ENCODE data around the gene MON1B.
A peak's percentile ranks its signal among the peaks of the same experiment; 100 is the strongest.
"Not testable (repeated sequence)": the region's sequence is repeated elsewhere in the genome, so short reads cannot be mapped to it uniquely, and the experiment has no call there.

The MON1B gene

DNA sequence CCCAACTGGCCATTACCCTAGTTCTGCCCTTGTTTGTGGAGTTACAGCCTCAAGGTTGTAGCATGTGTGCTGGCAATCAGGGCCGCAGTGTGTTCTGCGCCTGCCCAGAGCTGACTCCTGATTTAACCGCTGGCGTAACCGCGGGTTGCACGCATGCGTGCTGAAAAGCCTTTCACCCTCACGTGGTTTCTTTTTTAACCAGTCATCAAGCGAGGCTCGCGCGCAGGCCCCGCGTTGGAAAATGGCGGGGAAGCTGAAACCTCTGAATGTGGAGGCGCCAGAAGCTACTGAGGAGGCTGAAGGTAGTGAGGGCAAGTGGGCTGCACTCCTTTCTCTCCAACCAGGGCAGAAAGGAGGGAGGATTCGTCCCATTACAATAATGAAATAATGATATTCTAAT is 8.2 kb downstream of the MON1B start, which contains the start of gene SYCE1L:
Gene SYCE1L, plus strand, starts transcription at position 198 of the 400 bp plus-strand sequence. Its CDS starts 44 bp downstream, at position 242.
- DNase-seq: no peak

GRCh38 chr16:77206533-77206932 is 15.5 kb downstream of the MON1B start:
- no peak for DNase-seq

GRCh38 chr16:77207030-77207429 is 16.0 kb downstream of the MON1B start:
- no peak for DNase-seq

GRCh38 chr16:77208382-77208781 is 17.4 kb downstream of the MON1B start:
- DNase-seq: no peak

DNA sequence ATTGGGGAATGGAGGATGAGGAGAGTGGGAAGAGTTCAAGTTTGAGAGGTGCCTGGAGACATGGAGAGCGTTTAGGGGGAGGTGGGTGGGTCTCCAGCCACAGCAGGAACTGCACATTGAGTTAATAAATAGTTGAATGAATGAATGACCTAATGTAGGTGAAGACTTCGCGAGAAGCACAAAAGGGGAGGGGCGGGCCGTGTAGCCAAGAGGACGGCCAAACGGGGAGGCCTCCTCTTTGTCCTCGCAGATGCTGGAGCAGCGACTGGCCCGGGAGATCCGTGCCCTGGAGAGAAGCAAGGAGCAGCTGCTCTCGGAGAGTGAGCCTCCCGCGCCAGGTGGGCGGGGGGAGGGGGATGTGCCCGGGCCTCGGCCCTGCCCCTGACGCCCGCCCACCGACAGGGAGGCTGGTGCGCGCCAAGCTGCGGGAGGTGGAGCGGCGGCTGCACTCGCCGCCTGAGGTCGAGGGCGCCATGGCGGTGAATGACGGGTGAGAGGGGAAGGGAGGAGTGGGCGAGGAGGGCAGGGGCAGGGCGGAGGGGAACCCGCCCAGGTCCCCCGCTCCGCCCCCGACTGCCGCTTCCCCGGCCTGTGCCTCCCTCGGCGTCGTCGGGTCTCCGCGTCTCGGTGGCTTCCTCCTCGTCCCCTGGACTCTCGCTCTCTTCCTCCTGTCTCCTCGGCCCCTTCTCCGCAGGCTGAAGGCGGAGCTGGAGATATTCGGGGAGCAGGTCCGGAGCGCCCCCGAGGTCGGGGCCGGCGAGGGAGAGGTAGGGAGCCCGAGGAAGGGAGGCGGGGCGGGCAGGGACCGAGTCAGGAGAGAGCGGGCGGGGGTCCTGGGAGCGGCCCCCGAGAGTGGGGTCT is 21.1 kb downstream of the MON1B start:
- DNase-seq: peak; percentile 35 to 66

GRCh38 chr16:77212741-77213541 is 22.0 kb downstream of the MON1B start:
- peak; percentile 66 to 74 for DNase-seq

DNA sequence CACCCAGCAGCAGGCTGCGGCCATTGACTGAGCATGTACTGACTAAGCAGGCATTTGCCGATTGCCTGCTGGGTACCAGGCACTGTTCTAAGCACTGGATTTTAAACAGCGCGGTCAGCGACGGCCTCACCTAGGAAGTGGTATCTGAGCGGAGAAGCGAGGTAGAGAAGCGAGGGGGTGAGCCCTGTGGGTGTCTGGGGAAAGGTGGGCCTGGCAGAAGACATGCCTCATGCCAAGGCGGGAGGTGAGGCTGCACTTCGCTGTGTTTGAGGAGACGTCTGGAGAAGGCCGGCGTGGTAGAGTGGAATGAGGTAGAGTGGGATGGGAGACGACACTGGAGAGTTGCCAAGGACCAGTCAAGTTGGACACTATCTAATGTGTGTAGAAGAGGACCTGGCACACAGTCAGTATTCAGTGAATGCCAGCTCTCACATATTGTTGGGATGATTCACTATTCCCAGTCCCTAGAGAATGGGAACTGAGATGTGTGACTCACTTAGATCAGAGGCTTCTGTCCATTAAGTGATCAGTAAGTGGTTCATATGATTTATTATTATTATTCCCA is 22.6 kb downstream of the MON1B start:
- DNase-seq: no peak

DNA sequence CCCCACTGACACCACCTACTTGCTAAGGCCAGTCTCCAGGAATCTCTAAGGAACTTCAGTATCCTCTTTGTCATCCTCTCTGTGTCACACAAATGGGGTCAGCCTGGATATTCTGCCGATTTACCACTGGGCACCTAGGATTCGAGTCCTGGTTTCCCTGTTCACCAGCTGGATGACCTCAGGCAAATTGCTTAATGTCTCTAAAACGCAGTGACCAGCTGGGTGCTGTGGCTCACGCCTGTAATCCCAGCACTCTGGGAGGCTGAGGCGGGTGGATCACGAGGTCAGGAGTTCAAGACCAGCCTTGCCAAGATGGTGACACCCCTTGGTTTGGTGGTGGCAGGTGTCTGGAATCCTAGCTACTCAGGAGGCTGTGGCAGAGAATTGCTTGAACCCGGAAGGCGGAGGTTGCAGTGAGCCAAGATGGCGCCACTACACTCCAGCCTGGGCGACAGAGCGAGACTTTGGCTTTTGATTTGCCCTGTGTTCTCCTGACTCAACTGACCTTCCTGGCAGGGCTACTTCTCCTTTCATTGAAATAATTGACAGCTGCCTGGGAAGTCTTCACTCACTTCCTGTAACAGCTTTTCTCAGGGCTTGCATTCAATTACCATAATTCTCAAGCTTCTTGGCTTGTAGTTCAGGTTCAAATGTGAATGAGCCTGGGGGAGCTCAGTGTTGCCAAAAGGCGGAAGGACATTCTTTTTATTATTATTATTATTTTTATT is 23.6 kb downstream of the MON1B start:
- DNase-seq: no peak

DNA sequence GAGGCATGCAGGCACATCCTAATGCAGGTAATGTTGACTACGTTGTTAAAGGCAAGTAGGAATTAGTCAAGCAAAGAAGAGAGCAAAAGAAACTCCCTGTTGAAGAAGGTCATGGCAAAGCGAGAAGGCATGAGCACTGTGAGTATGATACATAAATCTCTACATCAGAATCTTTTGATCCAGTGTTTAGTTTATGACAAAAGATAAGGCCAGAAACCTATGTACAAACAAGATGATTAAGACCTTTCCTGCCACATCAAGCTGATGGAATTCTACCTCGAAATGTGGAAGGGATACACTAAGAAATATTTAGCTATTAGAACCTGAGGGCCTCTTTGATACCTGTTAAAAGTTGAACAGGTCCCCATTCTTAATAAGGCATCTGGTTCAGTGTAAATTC is 28.4 kb downstream of the MON1B start:
- no peak for DNase-seq

DNA sequence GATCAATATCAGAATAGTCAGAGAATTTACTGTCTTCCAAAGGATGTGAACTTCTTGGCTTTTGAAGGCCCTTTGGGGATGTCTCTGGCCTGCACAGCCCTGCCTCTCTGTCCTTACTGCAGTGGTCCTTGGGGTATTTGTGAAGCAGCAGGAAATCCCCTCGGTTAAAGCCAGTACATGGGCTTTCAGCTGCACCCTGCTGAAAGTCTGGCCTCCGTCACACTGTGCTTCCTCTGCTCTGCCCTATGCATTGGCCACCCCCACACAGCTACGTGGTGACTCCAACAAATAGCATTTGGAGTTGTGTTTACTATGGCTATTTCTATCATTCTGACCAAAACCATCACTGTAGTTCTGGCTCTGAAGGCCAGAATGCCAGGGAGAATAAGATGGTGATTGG is 29.4 kb downstream of the MON1B start:
- DNase-seq: no peak

DNA sequence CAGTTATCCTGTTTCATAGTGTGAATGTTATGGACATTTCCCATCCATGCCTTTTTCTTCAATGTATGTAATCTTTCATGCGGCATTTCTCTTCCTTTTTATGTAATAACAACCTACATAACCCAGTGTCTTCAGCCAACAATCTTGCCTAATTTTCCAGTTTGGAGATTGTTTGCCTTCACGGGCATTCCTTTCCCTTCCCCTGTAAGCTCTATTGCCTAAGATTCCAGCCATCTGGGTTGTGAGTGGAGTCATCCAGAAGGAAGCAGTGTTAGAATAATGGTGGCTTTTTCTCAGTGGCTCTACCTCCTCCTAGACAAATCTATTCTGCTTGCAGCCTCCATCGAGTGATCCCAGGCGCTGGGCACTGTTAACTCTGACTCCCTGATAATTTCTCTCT is 30.5 kb downstream of the MON1B start:
- DNase-seq: no peak

GRCh38 chr16:77223184-77223583 is 32.2 kb downstream of the MON1B start:
- DNase-seq: peak; percentile 23 to 36

DNA sequence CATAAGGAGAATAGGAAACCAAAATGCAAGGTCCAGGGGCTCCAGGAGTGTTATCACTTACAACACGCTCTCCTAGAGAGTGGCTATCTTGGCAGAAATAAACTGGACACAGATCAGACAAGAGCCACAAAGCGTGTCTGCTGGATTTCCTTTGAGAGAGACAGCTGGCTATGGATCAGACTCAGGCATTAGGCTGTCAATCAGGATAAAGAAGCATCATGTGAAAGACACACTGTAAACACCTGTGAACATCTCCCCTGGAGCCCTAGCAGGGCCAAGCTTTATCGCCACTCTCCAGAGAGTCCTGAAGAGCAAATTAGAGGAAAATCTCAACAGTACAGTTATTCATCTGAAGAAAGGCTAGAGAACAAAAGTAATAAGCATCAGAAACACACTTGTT is 34.2 kb downstream of the MON1B start:
- DNase-seq: no peak

DNA sequence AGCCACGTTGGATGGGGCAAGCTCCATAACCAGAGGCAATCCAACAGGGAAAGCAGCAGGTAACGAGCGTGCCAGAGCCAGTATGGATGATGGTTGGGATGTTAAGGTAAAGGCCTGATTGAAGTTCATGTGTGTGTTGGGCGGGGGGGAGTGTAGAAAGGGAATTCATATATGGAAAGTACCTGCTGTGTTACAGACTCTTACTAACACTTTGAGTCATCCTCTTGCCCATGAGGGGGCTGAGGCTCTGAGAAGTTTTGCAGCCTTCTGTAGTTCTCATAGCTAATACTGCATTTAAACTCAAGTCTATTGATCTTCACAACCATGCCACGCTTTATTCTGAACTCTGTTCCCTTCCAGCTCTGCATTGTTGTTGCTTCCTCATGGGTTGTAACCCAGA is 36.8 kb downstream of the MON1B start:
- no peak for DNase-seq

- DNase-seq: no peak
These were observed 40.1 kb downstream of the MON1B start for GRCh38 chr16:77231047-77231446.

DNA sequence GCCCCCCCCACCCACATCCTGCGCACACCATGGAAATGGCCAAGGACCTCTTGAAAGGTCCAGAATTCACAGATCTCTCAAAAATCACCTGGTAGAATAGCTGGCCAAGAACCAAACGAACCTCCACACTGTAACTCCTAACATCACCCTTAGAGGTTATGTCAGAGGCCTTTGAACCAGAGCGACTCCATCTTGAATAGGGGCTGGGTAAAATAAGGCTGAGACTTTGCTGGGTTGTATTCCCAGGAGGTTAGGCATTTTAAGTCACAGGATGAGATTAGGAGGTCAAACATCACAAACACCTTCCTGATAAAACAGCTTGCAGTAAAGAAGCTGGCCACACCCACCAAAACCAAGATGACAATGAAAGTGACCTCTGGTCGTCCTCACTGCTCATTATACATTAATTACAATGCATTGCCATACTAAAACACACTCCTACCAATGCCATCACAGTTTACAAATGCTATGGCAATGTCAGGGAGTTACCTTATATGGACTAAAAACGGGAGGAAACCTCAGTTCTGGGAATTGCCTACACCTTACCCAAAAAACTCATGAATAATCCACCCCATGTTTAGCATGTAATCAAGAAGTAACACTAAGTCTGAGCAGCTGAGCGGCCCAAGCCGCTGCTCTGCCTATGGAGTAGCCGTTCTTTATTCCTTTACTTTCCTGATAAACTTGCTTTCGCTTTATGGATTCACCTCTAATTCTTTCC is 43.0 kb downstream of the MON1B start:
- DNase-seq: no peak

DNA sequence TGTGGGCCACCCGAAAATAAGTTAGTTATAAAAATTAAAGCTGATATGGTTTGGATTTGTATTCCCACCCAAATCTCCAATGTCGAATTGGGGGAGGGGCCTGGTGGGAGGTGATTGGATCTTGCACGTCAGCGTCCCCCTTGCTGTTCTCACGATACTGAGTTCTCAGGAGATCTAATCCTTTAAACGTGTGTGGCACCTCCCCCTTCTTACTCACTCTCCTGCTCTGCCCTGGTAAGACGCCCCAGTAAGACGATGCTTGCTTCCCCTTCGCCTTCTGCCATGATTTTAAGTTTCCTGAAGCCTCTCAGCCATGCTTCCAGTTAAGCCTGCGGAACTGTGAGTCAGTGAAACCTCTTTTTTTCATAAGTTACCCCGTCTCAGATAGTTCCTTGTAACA is 43.6 kb downstream of the MON1B start:
- no peak for DNase-seq

- peak; percentile 89 to 91 for DNase-seq
These were observed 45.1 kb downstream of the MON1B start for GRCh38 chr16:77236063-77236511.

DNA sequence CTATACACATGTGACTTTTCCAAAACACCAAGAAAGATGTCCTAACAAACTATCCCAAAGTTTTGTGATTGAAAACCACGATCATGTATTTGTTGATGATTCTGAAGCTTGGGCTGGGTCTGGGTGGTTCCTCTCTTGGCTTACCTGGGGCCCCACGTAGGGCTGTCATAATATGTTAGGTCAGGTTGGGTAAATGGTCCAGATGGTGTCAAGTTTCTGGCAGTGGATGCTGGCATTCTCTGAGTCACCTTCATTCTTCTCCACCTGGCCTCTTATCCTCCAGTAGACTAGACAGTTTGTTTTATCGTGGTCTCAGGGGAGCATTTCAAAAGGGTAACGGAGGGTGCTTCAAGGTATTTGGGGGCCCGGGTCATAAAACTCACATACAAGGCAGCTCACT is 47.6 kb downstream of the MON1B start:
- DNase-seq: no peak

GRCh38 chr16:77242471-77242870 is 51.5 kb downstream of the MON1B start:
- DNase-seq: not testable (repeated sequence)

DNA sequence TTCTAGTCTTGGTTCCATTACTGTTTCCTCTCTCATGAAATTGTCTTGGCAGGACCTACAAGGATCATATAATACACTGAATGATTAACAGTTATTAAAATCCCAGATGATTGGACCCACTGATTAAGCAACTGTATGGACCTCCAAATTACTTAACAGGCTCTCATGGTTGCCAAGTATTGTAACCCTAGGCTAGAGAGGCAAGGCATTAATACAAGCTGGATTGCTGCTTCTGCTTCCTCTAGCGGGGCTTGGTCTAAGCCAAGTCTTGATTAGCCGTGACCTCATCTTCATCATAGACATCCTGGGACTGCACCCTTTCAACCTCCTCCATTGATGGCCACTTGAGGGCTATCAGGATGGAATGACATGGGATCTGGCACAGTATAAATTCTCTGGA is 55.2 kb downstream of the MON1B start:
- no peak for DNase-seq

- DNase-seq: no peak
These were observed 59.4 kb downstream of the MON1B start for GRCh38 chr16:77250400-77250799.
